Endothelial cell of umbilical vein (primary cell): ENCODE data around the gene KCTD6. TPM values are rescaled to one million over a fixed set of nuclear protein-coding genes. Genes with fewer than 3 reads are reported as not detected.

Experiments used
- BruUV-seq: library from RNA; stranded (reverse); fragments of 400-500 nt; replicated peaks from 2 replicates; lab custom pipeline; 2021; lab: Mats Ljungman, UMichigan
- CTCF ChIA-PET: fragments of 300-600, 350-600 bp; sonication (Branson Sonifier 250); formaldehyde crosslinking; loops from one replicate; lab custom pipeline; 2021; ENCODE audit warnings: antibody characterized with exemption, inconsistent platforms; lab: Charles Lee
- POLR2A ChIA-PET: fragments of 300-600, 350-600 bp; sonication (Branson Sonifier 250); formaldehyde crosslinking; loops from one replicate; lab custom pipeline; 2021; ENCODE audit warnings: antibody characterized with exemption, inconsistent platforms; lab: Charles Lee
- DNase-seq: peaks from one replicate; pipeline ENCODE4 v3.0.0-alpha.2; 2011; ENCODE audit warnings: low read depth, low spot score
- FAIRE-seq: peaks from 2 replicates; lab custom pipeline; 2011; peaks lifted over from hg19 to GRCh38; lab: Jason Lieb, UNC
- H2AFZ ChIP-seq: 2 replicates; pipeline ENCODE4 v1.6.0; 2012; ENCODE audit warnings: low read depth, low read length, control low read depth, inconsistent platforms
- H3K27ac ChIP-seq: 2 replicates; pipeline ENCODE4 v1.5.1; 2011; ENCODE audit warnings: low read depth, mild to moderate bottlenecking, control low read depth, low read length, moderate library complexity; ENCODE audit not compliant: insufficient read depth
- H3K27me3 ChIP-seq, 2 experiments: 2 replicates each; pipeline versions ENCODE4 v1.6.0 to v1.6.1; 2011; ENCODE audit warnings: low read length in 2 of 2, mixed read lengths in 1 of 2; ENCODE audit not compliant: control insufficient read depth in 2 of 2, insufficient read depth in 2 of 2
- H3K36me3 ChIP-seq, 2 experiments: 2 replicates in 1 of 2; 3 replicates in 1 of 2; pipeline ENCODE4 v1.5.1; 2011; ENCODE audit warnings: low read length in 2 of 2, mild to moderate bottlenecking in 1 of 2, moderate library complexity in 1 of 2; ENCODE audit not compliant: control insufficient read depth in 2 of 2, insufficient read depth in 2 of 2; ENCODE audit errors: extremely low read depth in 1 of 2
- H3K4me1 ChIP-seq: 3 replicates; pipeline ENCODE4 v1.5.1; 2011; ENCODE audit warnings: mild to moderate bottlenecking, low read length; ENCODE audit not compliant: control insufficient read depth, insufficient read depth; ENCODE audit errors: extremely low read depth
- H3K4me2 ChIP-seq: 2 replicates; pipeline ENCODE4 v1.6.1; 2011; ENCODE audit warnings: low read length, control low read depth, mixed read lengths; ENCODE audit not compliant: insufficient read depth
- H3K4me3 ChIP-seq, 3 experiments: fragments of 200-600 bp in 1 of 3; sonication (generic), shearing (Covaris generic) in 1 of 3; replicated peaks in 1 of 3; 2 replicates each; pipeline ENCODE4 v1.5.1; 2011 to 2016; ENCODE audit warnings: control low read depth in 3 of 3, low read length in 3 of 3, mild to moderate bottlenecking in 2 of 3, inconsistent platforms in 1 of 3, low read depth in 1 of 3, moderate library complexity in 1 of 3; ENCODE audit not compliant: insufficient read depth in 1 of 3
- H3K79me2 ChIP-seq: 2 replicates; pipeline ENCODE4 v1.6.0; 2012; ENCODE audit warnings: low read length, inconsistent platforms; ENCODE audit not compliant: control insufficient read depth, insufficient read depth
- H3K9ac ChIP-seq: replicated peaks from 2 replicates; pipeline ENCODE3; 2011; ENCODE audit warnings: low read length, control low read depth; ENCODE audit not compliant: insufficient read depth; ENCODE audit errors: extremely low read depth
- H3K9me1 ChIP-seq: replicated peaks from 3 replicates; pipeline ENCODE4 v1.6.0; 2011; ENCODE audit warnings: mild to moderate bottlenecking, low read length; ENCODE audit not compliant: control insufficient read depth, insufficient read depth; ENCODE audit errors: extremely low read depth
- H3K9me3 ChIP-seq: replicated peaks from 2 replicates; pipeline ENCODE4 v1.5.1; 2012; ENCODE audit warnings: low read length, inconsistent platforms; ENCODE audit not compliant: control insufficient read depth, insufficient read depth
- H4K20me1 ChIP-seq: replicated peaks from 2 replicates; pipeline ENCODE3; 2011; ENCODE audit warnings: mild to moderate bottlenecking, low read length; ENCODE audit not compliant: control insufficient read depth, insufficient read depth; ENCODE audit errors: extremely low read depth
- CTCF ChIP-seq, 2 donors: IDR thresholded peaks; 1 replicate in 1 of 2; 2 replicates in 1 of 2; pipeline ENCODE4 v1.5.1; 2011; ENCODE audit warnings: low read length in 2 of 2, mild to moderate bottlenecking in 2 of 2, moderate library complexity in 2 of 2, control low read depth in 1 of 2, inconsistent platforms in 1 of 2, low read depth in 1 of 2; ENCODE audit not compliant: insufficient read depth in 1 of 2; ENCODE audit errors: extremely low read depth in 1 of 2
- GATA2 ChIP-seq: IDR thresholded peaks from 2 replicates; pipeline ENCODE4 v1.7.0; 2011; ENCODE audit warnings: low read depth, mild to moderate bottlenecking, moderate library complexity, mixed read lengths, low read length; ENCODE audit not compliant: insufficient read length, insufficient read depth
- MYC ChIP-seq: IDR thresholded peaks from one replicate; pipeline ENCODE4 v1.6.1; 2011; ENCODE audit warnings: mild to moderate bottlenecking, low read depth, low read length
- POLR2A ChIP-seq: IDR thresholded peaks from 2 replicates; pipeline ENCODE4 v1.6.1; 2012; ENCODE audit warnings: low read depth, mild to moderate bottlenecking, control low read depth, low read length
- POLR2AphosphoS5 ChIP-seq: IDR thresholded peaks from 2 replicates; pipeline ENCODE4 v1.6.1; 2012; ENCODE audit warnings: low read depth, mild to moderate bottlenecking, control low read depth, low read length, moderate library complexity; ENCODE audit not compliant: insufficient read depth
- dilution Hi-C: fragments of 300-500 bp; cut with MboI; formaldehyde crosslinking; loops from one replicate; pipeline ENCODE4 v1.15.0; 2019; ENCODE audit warnings: low sequenced_read_pairs; ENCODE audit not compliant: extremely low pct_ligation_motif_present
- intact Hi-C: fragments of 100-400 bp; cut with micrococcal nuclease; formaldehyde crosslinking; loops from one replicate; pipeline ENCODE4 v1.10.0; 2022
- polyA plus RNA-seq, 4 experiments: library from polyadenylated mRNA; depleted of rRNA in 3 of 4; stranded (reverse) in 3 of 4; unstranded in 1 of 4; fragments of >200 nt; gene quantifications; 2 replicates each; pipeline versions ENCODE4 v1.2.1 to v1.2.3, GENCODE V29; 2011 to 2012; ENCODE audit warnings: missing spikeins in 1 of 4
- total RNA-seq: library from RNA; stranded (reverse); gene quantifications from 2 replicates; pipeline ENCODE4 v1.2.3, GENCODE V29; 2021

KCTD6 gene
- total and polyA plus RNA-seq, 2 donors (not counting 3 experiments of a cell fraction or from before 2014, with no cell fraction given) = 6.4 TPM

GRCh38 chr3:58496206-58496857, 4.4 kb downstream of the KCTD6 start:
- no peaks in the 10 kb centered on the region for H3K9me3 ChIP-seq
- dilution Hi-C loops (no loop called here), intact Hi-C loops (no loop called here)
- H3K27ac ChIP-seq = no peak overlapping the region
- H3K4me2 ChIP-seq = no peak overlapping the region
- H3K9me1 ChIP-seq = no peaks in the 10 kb centered on the region
- no peak overlapping the region for H3K4me3 ChIP-seq
- no TSS peak for BruUV-seq
- H3K9ac ChIP-seq = no peak overlapping the region
- H3K4me1 ChIP-seq = peaks cover 10% of the 10 kb centered on the region
- POLR2A ChIA-PET = no interaction called here
- H3K79me2 ChIP-seq = peaks cover 43% of the 10 kb centered on the region
- CTCF ChIA-PET = no interaction called here
- H3K27me3 ChIP-seq = no peaks in the 10 kb centered on the region
- no peak overlapping the region for H2AFZ ChIP-seq
- TF ChIP-seq POLR2AphosphoS5 = no peak
- no peak for TF ChIP-seq MYC
- no peak for TF ChIP-seq POLR2A
- H4K20me1 ChIP-seq = no peaks in the 10 kb centered on the region
- no peaks in the 10 kb centered on the region for H3K36me3 ChIP-seq
- DNase-seq = no peak
- FAIRE-seq = no peak

- intact Hi-C loops (no loop called here), dilution Hi-C loops (no loop called here)
- H3K9me1 ChIP-seq = no peaks in the 10 kb centered on the region
- POLR2A ChIA-PET = no interaction called here
- peaks cover 10% of the 10 kb centered on the region for H3K4me1 ChIP-seq
- no peaks in the 10 kb centered on the region for H3K36me3 ChIP-seq
- no peak overlapping the region for H2AFZ ChIP-seq
- H4K20me1 ChIP-seq = no peaks in the 10 kb centered on the region
- no peak overlapping the region for H3K4me2 ChIP-seq
- no peak for FAIRE-seq
- no peak for DNase-seq
- BruUV-seq = no TSS peak
- H3K27ac ChIP-seq = no peak overlapping the region
- no peak overlapping the region for H3K4me3 ChIP-seq
- no peak overlapping the region for H3K9ac ChIP-seq
- CTCF ChIA-PET = no interaction called here
- no peaks in the 10 kb centered on the region for H3K9me3 ChIP-seq
- TF ChIP-seq CTCF (IDR thresholded peaks at IDR 0.05; ENCODE audit: extremely low read depth in 1 of 2, insufficient read depth in 1 of 2, low read depth in 1 of 2, low read length in 2 of 2) (no peak), MYC (no peak), GATA2 (no peak)
- peaks cover 43% of the 10 kb centered on the region for H3K79me2 ChIP-seq
- H3K27me3 ChIP-seq = no peaks in the 10 kb centered on the region
These were observed 5.2 kb downstream of the KCTD6 start for GRCh38 chr3:58497097-58497496.
